Activated naive CD4-positive, alpha-beta T cell treated with anti-CD3 and anti-CD28 coated beads for 36 hours (primary cell): ENCODE measurements around the gene SMCHD1. TPM values are rescaled to one million over a fixed set of nuclear protein-coding genes. Genes with fewer than 3 reads are reported as not detected.

ENCODE experiments used
- CTCF ChIA-PET: fragments of 350-600 bp; sonication (Branson Sonifier 250); formaldehyde crosslinking; loops from one replicate; lab custom pipeline; 2021; ENCODE audit warnings: antibody characterized with exemption; lab: Charles Lee
- DNase-seq: peaks from one replicate; pipeline ENCODE4 v3.0.0-alpha.2; 2020
- H3K27ac Mint-ChIP-seq: one replicate; pipeline ENCODE4 v1.8.0; 2021; ENCODE audit warnings: mild to moderate bottlenecking, mixed read lengths
- H3K27me3 Mint-ChIP-seq: one replicate; pipeline ENCODE4 v1.8.0; 2021; ENCODE audit warnings: low read depth, mixed read lengths
- H3K36me3 Mint-ChIP-seq: one replicate; pipeline ENCODE4 v1.8.0; 2021; ENCODE audit warnings: low read depth, mixed read lengths
- H3K4me1 Mint-ChIP-seq: one replicate; pipeline ENCODE4 v1.8.0; 2021; ENCODE audit warnings: low read depth, mixed read lengths
- H3K4me3 Mint-ChIP-seq: one replicate; pipeline ENCODE4 v1.8.0; 2021; ENCODE audit warnings: mild to moderate bottlenecking, moderate library complexity, mixed read lengths
- H3K9me3 Mint-ChIP-seq: one replicate; pipeline ENCODE4 v1.8.0; 2021; ENCODE audit warnings: mixed read lengths
- intact Hi-C: fragments of 100-400 bp; cut with micrococcal nuclease; formaldehyde crosslinking; loops from one replicate; pipeline ENCODE4 v1.15.1; 2023
- total RNA-seq, 2 experiments: library from RNA; stranded (reverse); gene quantifications; one replicate each; pipeline ENCODE4 v1.2.3, GENCODE V29; 2021

The SMCHD1 gene
- total RNA-seq, 2 experiments from 2014 or later, result 91.3 to 91.5 TPM

- Mint-ChIP-seq H3K4me3 (no peak overlapping the region), H3K9me3 (no peaks in the 10 kb centered on the region), H3K4me1 (peaks cover 15% of the 10 kb centered on the region), H3K27ac (no peak overlapping the region), H3K36me3 (peaks cover 52% of the 10 kb centered on the region), H3K27me3 (no peaks in the 10 kb centered on the region)
- no peak for DNase-seq
- intact Hi-C loops, result loop anchor here (10.0 kb wide), 1 partner anchor 58 kb away; no protein-coding TSS in a partner anchor
- CTCF ChIA-PET, result interaction anchor here (1.3 kb wide), 1 partner anchor 288 kb away, joined by 4 read pairs; no protein-coding TSS in a partner anchor
Measured at GRCh38 chr18:2697184-2697583, 41.7 kb downstream of the SMCHD1 start.

- Mint-ChIP-seq H3K4me3 (no peak overlapping the region), H3K27me3 (no peaks in the 10 kb centered on the region), H3K9me3 (no peaks in the 10 kb centered on the region), H3K36me3 (peaks cover 55% of the 10 kb centered on the region), H3K4me1 (peaks cover 17% of the 10 kb centered on the region), H3K27ac (no peak overlapping the region)
- CTCF ChIA-PET, result interaction anchor here (1.4 kb wide), 1 partner anchor 11 kb away, joined by 5 read pairs; no protein-coding TSS in a partner anchor
- no peak for DNase-seq
- intact Hi-C loops, result loop anchor here (10.0 kb wide), 1 partner anchor 56 kb away; no protein-coding TSS in a partner anchor
Measured at GRCh38 chr18:2699001-2699400, 43.5 kb downstream of the SMCHD1 start.

GRCh38 chr18:2704541-2704940 is 49.0 kb downstream of the SMCHD1 start:
- peaks cover 42% of the 10 kb centered on the region for H3K36me3 Mint-ChIP-seq

GRCh38 chr18:2706903-2707302 is 51.4 kb downstream of the SMCHD1 start:
- Mint-ChIP-seq H3K4me3 (no peak overlapping the region), H3K27me3 (no peaks in the 10 kb centered on the region), H3K27ac (peak overlapping the region; percentile 81), H3K36me3 (peaks cover 47% of the 10 kb centered on the region), H3K9me3 (no peaks in the 10 kb centered on the region), H3K4me1 (peaks cover 26% of the 10 kb centered on the region)
- CTCF ChIA-PET, result no interaction called here
- intact Hi-C loops, result no loop called here
- DNase-seq, result no peak

More at GRCh38 chr18:2704541-2704940, 49.0 kb downstream of the SMCHD1 start:
- H3K9me3 Mint-ChIP-seq, result no peaks in the 10 kb centered on the region
- no peak for DNase-seq
- no peak overlapping the region for H3K27ac Mint-ChIP-seq
- intact Hi-C loops, result no loop called here
- no peak overlapping the region for H3K4me3 Mint-ChIP-seq
- H3K4me1 Mint-ChIP-seq, result peaks cover 29% of the 10 kb centered on the region
- no peaks in the 10 kb centered on the region for H3K27me3 Mint-ChIP-seq
- CTCF ChIA-PET, result interaction anchor here (0.8 to 1.5 kb wide), 2 partner anchors 15 to 18 kb away, joined by 3 to 6 read pairs; no protein-coding TSS in a partner anchor

GRCh38 chr18:2707551-2708168 is 52.1 kb downstream of the SMCHD1 start:
- DNase-seq, result no peak
- Mint-ChIP-seq H3K36me3 (peaks cover 52% of the 10 kb centered on the region), H3K4me3 (no peak overlapping the region), H3K9me3 (no peaks in the 10 kb centered on the region), H3K4me1 (peaks cover 29% of the 10 kb centered on the region), H3K27ac (no peak overlapping the region), H3K27me3 (no peaks in the 10 kb centered on the region)
- CTCF ChIA-PET, result interaction anchor here (0.5 to 1.0 kb wide), 3 partner anchors 33 to 539 kb away, joined by 3 to 4 read pairs (median 3); no protein-coding TSS in a partner anchor
- intact Hi-C loops, result no loop called here

- no peak for DNase-seq
- Mint-ChIP-seq H3K27me3 (no peaks in the 10 kb centered on the region), H3K4me1 (peaks cover 39% of the 10 kb centered on the region), H3K27ac (no peak overlapping the region), H3K36me3 (peaks cover 55% of the 10 kb centered on the region), H3K9me3 (no peaks in the 10 kb centered on the region), H3K4me3 (no peak overlapping the region)
- intact Hi-C loops, result no loop called here
- CTCF ChIA-PET, result interaction anchor here (1.3 kb wide), 1 partner anchor 21 kb away, joined by 3 read pairs; no protein-coding TSS in a partner anchor
Measured at GRCh38 chr18:2709316-2709715, 53.8 kb downstream of the SMCHD1 start.

- no peaks in the 10 kb centered on the region for H3K9me3 Mint-ChIP-seq
- DNase-seq, result no peak
- no peak overlapping the region for H3K4me3 Mint-ChIP-seq
- CTCF ChIA-PET, result interaction anchor here (0.6 kb wide), 1 partner anchor 178 kb away, joined by 4 read pairs; no protein-coding TSS in a partner anchor
- intact Hi-C loops, result no loop called here
- no peaks in the 10 kb centered on the region for H3K27me3 Mint-ChIP-seq
- H3K4me1 Mint-ChIP-seq, result peaks cover 38% of the 10 kb centered on the region
- peaks cover 60% of the 10 kb centered on the region for H3K36me3 Mint-ChIP-seq
- H3K27ac Mint-ChIP-seq, result peak overlapping the region; percentile 14
Measured at GRCh38 chr18:2714140-2714539, 58.6 kb downstream of the SMCHD1 start.

- H3K36me3 Mint-ChIP-seq, result peaks cover 64% of the 10 kb centered on the region
- CTCF ChIA-PET, result no interaction called here
- peaks cover 42% of the 10 kb centered on the region for H3K4me1 Mint-ChIP-seq
- intact Hi-C loops, result no loop called here
- no peak overlapping the region for H3K4me3 Mint-ChIP-seq
- no peak for DNase-seq
- H3K9me3 Mint-ChIP-seq, result no peaks in the 10 kb centered on the region
- no peaks in the 10 kb centered on the region for H3K27me3 Mint-ChIP-seq
- peak overlapping the region; percentile 44 for H3K27ac Mint-ChIP-seq
Measured at GRCh38 chr18:2715990-2716389, 60.5 kb downstream of the SMCHD1 start.

- H3K36me3 Mint-ChIP-seq, result peaks cover 62% of the 10 kb centered on the region
- CTCF ChIA-PET, result no interaction called here
- no peak for DNase-seq
- H3K4me3 Mint-ChIP-seq, result no peak overlapping the region
- H3K27me3 Mint-ChIP-seq, result no peaks in the 10 kb centered on the region
- peak overlapping the region; percentile 44 for H3K27ac Mint-ChIP-seq
- H3K9me3 Mint-ChIP-seq, result no peaks in the 10 kb centered on the region
- H3K4me1 Mint-ChIP-seq, result peaks cover 47% of the 10 kb centered on the region
- intact Hi-C loops, result no loop called here
Measured at GRCh38 chr18:2716394-2717326, 61.1 kb downstream of the SMCHD1 start.

GRCh38 chr18:2717407-2717806 is 61.9 kb downstream of the SMCHD1 start:
- Mint-ChIP-seq H3K36me3 (peaks cover 54% of the 10 kb centered on the region), H3K4me3 (no peak overlapping the region), H3K27me3 (no peaks in the 10 kb centered on the region), H3K4me1 (peaks cover 44% of the 10 kb centered on the region), H3K27ac (no peak overlapping the region), H3K9me3 (no peaks in the 10 kb centered on the region)
- CTCF ChIA-PET, result no interaction called here
- DNase-seq, result no peak
- intact Hi-C loops, result no loop called here

GRCh38 chr18:2719040-2719439 is 63.5 kb downstream of the SMCHD1 start:
- Mint-ChIP-seq H3K27me3 (no peaks in the 10 kb centered on the region), H3K9me3 (no peaks in the 10 kb centered on the region), H3K4me3 (no peak overlapping the region), H3K4me1 (peaks cover 41% of the 10 kb centered on the region), H3K36me3 (peaks cover 51% of the 10 kb centered on the region), H3K27ac (peak overlapping the region; percentile 30)
- intact Hi-C loops, result no loop called here
- no peak for DNase-seq
- CTCF ChIA-PET, result interaction anchor here (0.6 to 0.7 kb wide), 2 partner anchors 62 to 443 kb away, joined by 3 read pairs; no protein-coding TSS in a partner anchor

- intact Hi-C loops, result no loop called here
- peak overlapping the region; percentile 5 for H3K27ac Mint-ChIP-seq
- H3K27me3 Mint-ChIP-seq, result no peaks in the 10 kb centered on the region
- no peak for DNase-seq
- no peak overlapping the region for H3K4me3 Mint-ChIP-seq
- peaks cover 31% of the 10 kb centered on the region for H3K4me1 Mint-ChIP-seq
- H3K9me3 Mint-ChIP-seq, result no peaks in the 10 kb centered on the region
- peaks cover 46% of the 10 kb centered on the region for H3K36me3 Mint-ChIP-seq
- CTCF ChIA-PET, result interaction anchor here (1.2 kb wide), 1 partner anchor 18 kb away, joined by 3 read pairs; no protein-coding TSS in a partner anchor
Measured at GRCh38 chr18:2723207-2723606, 67.7 kb downstream of the SMCHD1 start.
